HepG2 (cell line): ENCODE results near the gene SNX15. TPM values are rescaled to one million over a fixed set of nuclear protein-coding genes. Genes with fewer than 3 reads are reported as not detected.

Experiments used
- E2F2 ChIP-seq: sonication (generic); formaldehyde crosslinking; IDR thresholded peaks from 2 replicates; pipeline ENCODE4 v1.4.0; 2020; ENCODE audit warnings: missing genetic modification reagents, borderline replicate concordance
- EZH2 ChIP-seq: conservative IDR thresholded peaks from 2 replicates; pipeline ENCODE4 v1.6.1; 2012; ENCODE audit warnings: mild to moderate bottlenecking, low read depth, low read length, moderate library complexity
- FOXA3 ChIP-seq: IDR thresholded peaks from 2 replicates; pipeline ENCODE4 v1.6.1; 2016; ENCODE audit warnings: missing genetic modification reagents, missing compliant biosample characterization
- GATAD2A ChIP-seq: IDR thresholded peaks from 2 replicates; pipeline ENCODE4 v1.6.1; 2016
- HNRNPL ChIP-seq: fragments of 200-400 bp; formaldehyde crosslinking; IDR thresholded peaks from 2 replicates; pipeline ENCODE4 v1.6.1; 2017; ENCODE audit warnings: mild to moderate bottlenecking, low read depth, low read length
- NR2F1 ChIP-seq, 2 experiments: fragments of 450-650 bp in 1 of 2; formaldehyde crosslinking in 1 of 2; IDR thresholded peaks; 2 replicates each; pipeline versions ENCODE4 v1.5.0 to v1.6.1; 2016 to 2020; ENCODE audit warnings: mild to moderate bottlenecking in 1 of 2, missing compliant biosample characterization in 1 of 2, missing genetic modification reagents in 1 of 2, moderate library complexity in 1 of 2
- RXRB ChIP-seq: IDR thresholded peaks from 2 replicates; pipeline ENCODE4 v1.6.1; 2016; ENCODE audit warnings: borderline replicate concordance, missing genetic modification reagents, missing compliant biosample characterization
- ZNF335 ChIP-seq: sonication (generic); formaldehyde crosslinking; IDR thresholded peaks from 2 replicates; pipeline ENCODE4 v1.4.0; 2020; ENCODE audit warnings: missing genetic modification reagents
- ZNF354B ChIP-seq: sonication (generic); formaldehyde crosslinking; IDR thresholded peaks from 2 replicates; pipeline ENCODE4 v1.8.0; 2022; ENCODE audit warnings: mild to moderate bottlenecking, missing genetic modification reagents
- ZNF407 ChIP-seq: sonication (generic); formaldehyde crosslinking; IDR thresholded peaks from one replicate; pipeline ENCODE4 v1.5.1; 2020; ENCODE audit warnings: mild to moderate bottlenecking, missing genetic modification reagents; ENCODE audit errors: not compliant biosample characterization
- ZNF446 ChIP-seq: sonication (generic); formaldehyde crosslinking; IDR thresholded peaks from 2 replicates; pipeline ENCODE4 v1.5.0; 2020; ENCODE audit warnings: mild to moderate bottlenecking, missing genetic modification reagents
- ZNF451 ChIP-seq: sonication (generic); formaldehyde crosslinking; IDR thresholded peaks from 2 replicates; pipeline ENCODE4 v1.5.0; 2020; ENCODE audit warnings: mild to moderate bottlenecking, missing genetic modification reagents
- ZNF513 ChIP-seq: sonication (generic); formaldehyde crosslinking; conservative IDR thresholded peaks from 2 replicates; pipeline ENCODE4 v1.5.0; 2020; ENCODE audit warnings: missing genetic modification reagents
- ZNF530 ChIP-seq: sonication (generic); formaldehyde crosslinking; IDR thresholded peaks from 2 replicates; pipeline ENCODE4 v1.5.0; 2020; ENCODE audit warnings: low read depth, mild to moderate bottlenecking, missing genetic modification reagents
- ZNF615 ChIP-seq: sonication (generic); formaldehyde crosslinking; IDR thresholded peaks from 2 replicates; pipeline ENCODE4 v1.5.0; 2020; ENCODE audit warnings: mild to moderate bottlenecking, missing genetic modification reagents, borderline replicate concordance
- ZNF639 ChIP-seq: conservative IDR thresholded peaks from 2 replicates; pipeline ENCODE4 v1.6.1; 2018; ENCODE audit warnings: missing genetic modification reagents
- ZNF740 ChIP-seq: sonication (generic); formaldehyde crosslinking; IDR thresholded peaks from 2 replicates; pipeline ENCODE4 v1.4.0; 2020; ENCODE audit warnings: missing genetic modification reagents
- ZNF766 ChIP-seq: sonication (generic); formaldehyde crosslinking; IDR thresholded peaks from 2 replicates; pipeline ENCODE4 v1.5.0; 2020; ENCODE audit warnings: missing genetic modification reagents, borderline replicate concordance
- polyA plus RNA-seq, 8 experiments: library from polyadenylated mRNA; depleted of rRNA in 3 of 8; stranded (reverse) in 7 of 8; unstranded in 1 of 8; fragments of >200 nt; fragmentation: Illumina TruSeq in 4 of 8; extraction: Trizol in 4 of 8; gene quantifications; 2 replicates each; pipeline versions ENCODE4 v1.2.1 to v1.2.3, GENCODE V29; 2011 to 2016; ENCODE audit warnings: low read depth in 4 of 8, missing spikeins in 1 of 8, mixed read lengths in 1 of 8; ENCODE audit not compliant: insufficient read depth in 1 of 8
- total RNA-seq, 5 experiments: library from RNA; depleted of rRNA; stranded (reverse); fragments of >200 nt; fragmentation: Illumina TruSeq; extraction: Trizol; gene quantifications; 2 replicates each; pipeline ENCODE4 v1.2.3, GENCODE V29; 2016; ENCODE audit warnings: low read depth in 1 of 5

SNX15 gene
- total and polyA plus RNA-seq, 2 of the 13 experiments (the other 11 are each of a cell fraction or from before 2014, with no cell fraction given), result 19.1 to 22.6 TPM

GRCh38 chr11:65019824-65020223, 7.4 kb upstream of the SNX15 start (continued):
- TF ChIP-seq ZNF407 (CRISPR knock-in tag), result no peak
- TF ChIP-seq ZNF335 (CRISPR knock-in tag), result no peak
- TF ChIP-seq ZNF513 (CRISPR knock-in tag), result no peak
- no peak for TF ChIP-seq ZNF639 (CRISPR knock-in tag)
- TF ChIP-seq ZNF451 (CRISPR knock-in tag), result no peak
- TF ChIP-seq ZNF530, result no peak
- no peak for TF ChIP-seq ZNF615 (CRISPR knock-in tag)
- TF ChIP-seq ZNF766 (CRISPR knock-in tag), result no peak
- TF ChIP-seq ZNF446 (CRISPR knock-in tag), result no peak
- no peak for TF ChIP-seq ZNF354B (CRISPR knock-in tag)
- peak; percentile 43 for TF ChIP-seq RXRB (CRISPR knock-in tag)
- no peak for TF ChIP-seq ZNF740
- peak; percentile 62; the same call in 1 of the 2 replicates for TF ChIP-seq GATAD2A (CRISPR knock-in tag)
- TF ChIP-seq NR2F1 (CRISPR knock-in tag; IDR thresholded peaks at IDR 0.05), result peak in 1 of 2 experiments; percentile 39; a peak in 1 of 4 replicates
- no peak for TF ChIP-seq E2F2
- no peak for TF ChIP-seq FOXA3 (CRISPR knock-in tag)
- TF ChIP-seq HNRNPL, result no peak
- no peak for TF ChIP-seq EZH2
